GM10266 (cell line): ENCODE results near the gene GID8.

Experiments
- DNase-seq: peaks from one replicate; pipeline ENCODE4 v3.0.0; 2012; ENCODE audit errors: extremely low spot score
- CTCF ChIP-seq: IDR thresholded peaks from 2 replicates; pipeline ENCODE4 v1.5.1; 2012; ENCODE audit warnings: mild to moderate bottlenecking, low read depth; ENCODE audit not compliant: control insufficient read depth, insufficient read depth; ENCODE audit errors: missing control alignments

Gene GID8

GRCh38 chr20:62994869-62995281 lies 56.9 kb downstream of the GID8 start:
- TF ChIP-seq CTCF = no peak

GRCh38 chr20:62995481-62995880 lies 57.5 kb downstream of the GID8 start:
- DNase-seq = no peak
- no peak for TF ChIP-seq CTCF

More at GRCh38 chr20:62994869-62995281, 56.9 kb downstream of the GID8 start:
- no peak for DNase-seq

- DNase-seq = no peak
- no peak for TF ChIP-seq CTCF
These were observed 58.1 kb downstream of the GID8 start for GRCh38 chr20:62995898-62996595.

GRCh38 chr20:62996596-62996982 lies 58.6 kb downstream of the GID8 start:
- no peak for TF ChIP-seq CTCF
- no peak for DNase-seq

GRCh38 chr20:62997417-62998035 lies 59.6 kb downstream of the GID8 start:
- DNase-seq = no peak
- no peak for TF ChIP-seq CTCF
